Spleen (tissue), 7 donors: ENCODE measurements around the gene TRIM56.

Source experiments
- CTCF ChIP-seq, 11 experiments: fragments of 200-600 bp in 7 of 11; fragments of 450-650 bp in 4 of 11; sonication (generic) in 4 of 11; IDR thresholded peaks in 8 of 11; conservative IDR thresholded peaks in 3 of 11; 1 replicate in 7 of 11; 2 replicates in 4 of 11; pipeline versions ENCODE4 v1.4.0 to v1.8.0; 2016 to 2021; ENCODE audit warnings: antibody characterized with exemption in 11 of 11, inconsistent platforms in 4 of 11, mild to moderate bottlenecking in 1 of 11
- POLR2A ChIP-seq, 3 donors: fragments of 450-650 bp; IDR thresholded peaks; one replicate each; pipeline ENCODE4 v1.5.1; 2017; ENCODE audit warnings: antibody characterized with exemption in 3 of 3, mild to moderate bottlenecking in 1 of 3
- POLR2AphosphoS5 ChIP-seq, 3 donors: sonication (generic); formaldehyde crosslinking; IDR thresholded peaks; one replicate each; pipeline ENCODE4 v1.5.1; 2017; ENCODE audit warnings: antibody characterized with exemption in 3 of 3
- donor health status: DM: no; HTN: no; CAD: no; lungs with moderate emphysema.
- donor health status: DM: no; HTN: no; CAD: no.
- donor health status: DM: no; HTN: no; CAD: no.

DNA sequence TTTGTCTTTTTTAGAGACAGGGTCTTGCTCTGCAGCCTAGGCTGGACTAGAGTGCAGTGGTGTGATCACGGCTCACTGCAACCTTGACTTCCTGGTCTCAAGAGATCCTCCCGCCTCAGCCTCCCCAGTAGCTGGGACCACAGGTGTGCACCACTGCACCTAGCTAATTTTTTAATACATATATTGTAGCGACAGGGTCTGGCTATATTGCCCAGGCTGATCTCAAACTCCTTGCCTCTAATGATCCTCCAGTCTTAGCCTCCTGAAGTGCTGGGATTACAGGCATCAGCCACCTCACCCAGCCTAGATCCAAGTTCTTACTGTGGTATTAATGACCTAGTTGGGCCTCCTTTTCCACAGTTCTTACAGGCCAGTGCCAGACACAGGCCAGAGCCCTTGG is 29.9 kb downstream of the TRIM56 start:
- no peak for TF ChIP-seq CTCF (IDR thresholded peaks at IDR 0.05 in 8 of 11, conservative IDR thresholded peaks at IDR 0.05 in 3 of 11)
- TF ChIP-seq POLR2A (IDR thresholded peaks at IDR 0.05) = no peak
- no peak for TF ChIP-seq POLR2AphosphoS5 (IDR thresholded peaks at IDR 0.05)
